ENCODE measurements around the gene POLK. TPM values are rescaled to one million over a fixed set of nuclear protein-coding genes. Genes with fewer than 3 reads are reported as not detected.

Gene POLK
- total RNA-seq, 1 donor from 2014 or later, result 22.4 TPM

DNA sequence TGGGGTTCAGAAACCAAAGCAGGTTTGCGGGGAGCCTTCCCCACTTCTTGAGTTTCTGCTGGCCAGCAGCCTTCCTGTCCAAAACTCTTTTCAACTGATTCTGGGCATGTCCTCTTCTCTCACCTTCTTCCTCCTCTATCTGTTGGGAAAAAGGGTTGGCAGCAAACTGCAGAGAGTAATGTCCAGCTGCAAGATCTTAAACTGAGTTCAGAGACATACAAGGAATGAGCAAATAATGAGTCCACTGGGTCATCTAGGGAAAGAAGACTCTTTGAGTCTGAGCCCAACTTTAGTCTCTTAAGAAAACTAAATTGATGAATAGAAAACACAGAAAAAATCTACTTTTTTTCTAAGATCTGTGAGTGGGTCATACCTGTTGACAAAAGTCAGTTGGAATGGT lies 116.1 kb downstream of the POLK start:
- H3K36me3 ChIP-seq (ENCODE audit: control insufficient read depth, insufficient read depth, low read length), result no peaks in the 10 kb centered on the region
- DNase-seq (ENCODE audit: low read depth) (no peak), FAIRE-seq (no peak)
- TF ChIP-seq, protein P1, sequence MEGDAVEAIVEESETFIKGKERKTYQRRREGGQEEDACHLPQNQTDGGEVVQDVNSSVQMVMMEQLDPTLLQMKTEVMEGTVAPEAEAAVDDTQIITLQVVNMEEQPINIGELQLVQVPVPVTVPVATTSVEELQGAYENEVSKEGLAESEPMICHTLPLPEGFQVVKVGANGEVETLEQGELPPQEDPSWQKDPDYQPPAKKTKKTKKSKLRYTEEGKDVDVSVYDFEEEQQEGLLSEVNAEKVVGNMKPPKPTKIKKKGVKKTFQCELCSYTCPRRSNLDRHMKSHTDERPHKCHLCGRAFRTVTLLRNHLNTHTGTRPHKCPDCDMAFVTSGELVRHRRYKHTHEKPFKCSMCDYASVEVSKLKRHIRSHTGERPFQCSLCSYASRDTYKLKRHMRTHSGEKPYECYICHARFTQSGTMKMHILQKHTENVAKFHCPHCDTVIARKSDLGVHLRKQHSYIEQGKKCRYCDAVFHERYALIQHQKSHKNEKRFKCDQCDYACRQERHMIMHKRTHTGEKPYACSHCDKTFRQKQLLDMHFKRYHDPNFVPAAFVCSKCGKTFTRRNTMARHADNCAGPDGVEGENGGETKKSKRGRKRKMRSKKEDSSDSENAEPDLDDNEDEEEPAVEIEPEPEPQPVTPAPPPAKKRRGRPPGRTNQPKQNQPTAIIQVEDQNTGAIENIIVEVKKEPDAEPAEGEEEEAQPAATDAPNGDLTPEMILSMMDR (IDR thresholded peaks at IDR 0.05; ENCODE audit: insufficient read depth, low read length, severe bottlenecking), result no peak
- H3K27me3 ChIP-seq (ENCODE audit: control insufficient read depth, insufficient read depth, low read length), result no peaks in the 10 kb centered on the region
- no peak overlapping the region for H3K4me3 ChIP-seq (ENCODE audit: low read depth, low read length)

- H3K27me3 ChIP-seq (ENCODE audit: control insufficient read depth, insufficient read depth, low read length), result no peaks in the 10 kb centered on the region
- no peak overlapping the region for H3K4me3 ChIP-seq (ENCODE audit: low read depth, low read length)
- FAIRE-seq (no peak), DNase-seq (ENCODE audit: low read depth) (no peak)
- TF ChIP-seq, protein P1 (IDR thresholded peaks at IDR 0.05; ENCODE audit: insufficient read depth, low read length, severe bottlenecking), result no peak
- H3K36me3 ChIP-seq (ENCODE audit: control insufficient read depth, insufficient read depth, low read length), result no peaks in the 10 kb centered on the region
Measured at GRCh38 chr5:75630875-75631274, 119.2 kb downstream of the POLK start.

DNA sequence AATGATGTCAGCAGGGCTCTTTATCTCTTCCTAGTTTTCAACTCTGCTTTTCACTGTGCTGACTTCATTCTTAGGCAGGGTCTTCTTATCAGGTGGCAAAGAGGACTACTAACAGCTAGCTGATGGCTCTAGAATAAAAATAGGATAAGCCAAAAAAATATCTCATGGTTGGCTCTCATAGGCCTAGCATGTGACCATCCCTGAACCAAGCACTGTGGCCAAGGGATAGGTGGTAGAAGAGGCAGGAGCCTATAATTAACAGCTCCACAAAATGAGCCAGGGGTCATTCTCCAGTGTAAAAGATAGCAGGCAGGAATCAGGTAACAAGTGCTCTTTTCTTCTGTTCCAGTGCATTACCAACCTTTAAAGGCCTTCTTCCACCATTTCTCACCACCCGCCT lies 120.6 kb downstream of the POLK start:
- DNase-seq (ENCODE audit: low read depth), result no peak
- Histone ChIP-seq H3K27me3 (ENCODE audit: control insufficient read depth, insufficient read depth, low read length) (no peaks in the 10 kb centered on the region), H3K36me3 (ENCODE audit: control insufficient read depth, insufficient read depth, low read length) (no peaks in the 10 kb centered on the region), H3K4me3 (ENCODE audit: low read depth, low read length) (no peak overlapping the region)
- FAIRE-seq, result no peak
- TF ChIP-seq, protein P1 (IDR thresholded peaks at IDR 0.05; ENCODE audit: insufficient read depth, low read length, severe bottlenecking), result no peak

- Histone ChIP-seq H3K4me3 (ENCODE audit: low read depth, low read length) (no peak overlapping the region), H3K27me3 (ENCODE audit: control insufficient read depth, insufficient read depth, low read length) (no peaks in the 10 kb centered on the region), H3K36me3 (ENCODE audit: control insufficient read depth, insufficient read depth, low read length) (no peaks in the 10 kb centered on the region)
- DNase-seq (ENCODE audit: low read depth), result no peak
- TF ChIP-seq, protein P1 (IDR thresholded peaks at IDR 0.05; ENCODE audit: insufficient read depth, low read length, severe bottlenecking), result no peak
- FAIRE-seq, result no peak
Measured at GRCh38 chr5:75637949-75638348, 126.3 kb downstream of the POLK start.

DNA sequence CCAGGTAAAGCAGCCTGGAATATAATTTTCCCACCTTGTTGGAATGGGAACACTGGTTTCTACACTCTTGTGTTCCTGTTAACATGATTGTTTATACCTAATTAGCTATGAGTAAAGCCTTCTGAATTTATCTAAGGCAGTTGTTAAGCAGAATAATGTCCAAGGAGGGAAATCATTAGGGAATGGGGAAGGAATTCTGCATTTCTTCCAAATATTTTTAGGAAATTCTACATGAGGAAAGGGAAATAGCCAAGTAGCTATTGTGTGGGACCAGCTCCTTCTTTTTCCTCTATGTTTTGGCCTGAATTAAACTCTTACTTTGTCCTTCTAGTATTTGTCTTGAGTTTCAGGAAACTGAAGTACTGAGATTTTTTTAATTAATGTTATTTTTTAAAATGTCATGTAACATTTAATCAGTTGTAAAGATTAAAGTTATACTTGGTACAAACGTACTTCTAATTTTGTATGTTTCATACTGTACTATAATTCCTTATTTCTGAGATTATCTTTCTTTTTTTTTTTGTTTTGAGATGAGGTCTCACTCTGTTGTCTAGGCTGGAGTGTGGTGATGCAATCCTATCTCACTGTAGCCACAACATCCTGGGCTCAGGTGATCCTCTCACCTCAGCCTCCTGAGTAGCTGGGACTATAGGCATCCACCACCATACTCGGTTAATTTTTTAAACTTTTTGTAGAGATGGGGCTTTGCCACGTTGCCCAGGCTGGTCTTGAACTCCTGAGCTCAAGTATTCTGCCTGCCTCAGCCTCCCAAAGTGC lies 128.0 kb downstream of the POLK start:
- DNase-seq (ENCODE audit: low read depth), result peak; percentile 52
- H3K36me3 ChIP-seq (ENCODE audit: control insufficient read depth, insufficient read depth, low read length), result no peaks in the 10 kb centered on the region
- TF ChIP-seq, protein P1 (IDR thresholded peaks at IDR 0.05; ENCODE audit: insufficient read depth, low read length, severe bottlenecking), result no peak
- FAIRE-seq, result no peak
- no peaks in the 10 kb centered on the region for H3K27me3 ChIP-seq (ENCODE audit: control insufficient read depth, insufficient read depth, low read length)
- H3K4me3 ChIP-seq (ENCODE audit: low read depth, low read length), result no peak overlapping the region

DNA sequence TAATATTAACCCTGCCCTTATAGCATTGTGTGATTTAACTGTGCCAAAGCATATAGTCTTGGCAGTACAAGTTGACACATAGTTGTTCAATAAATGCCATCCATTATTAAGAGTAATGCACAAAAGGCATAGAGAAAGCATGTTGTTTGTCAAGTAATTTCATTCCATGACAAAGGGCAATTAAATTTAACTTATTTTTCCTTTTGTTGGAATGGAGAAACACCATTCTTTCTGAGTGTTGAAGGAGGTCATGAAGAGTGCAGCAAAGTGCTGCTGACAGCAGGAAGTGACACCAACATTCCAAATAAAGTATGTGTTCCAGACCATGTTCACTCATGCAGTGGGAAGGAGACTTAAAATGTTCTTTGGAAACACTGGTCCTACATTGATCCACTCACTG lies 128.7 kb downstream of the POLK start:
- DNase-seq (ENCODE audit: low read depth) (peak; percentile 88), FAIRE-seq (no peak)
- Histone ChIP-seq H3K4me3 (ENCODE audit: low read depth, low read length) (no peak overlapping the region), H3K36me3 (ENCODE audit: control insufficient read depth, insufficient read depth, low read length) (no peaks in the 10 kb centered on the region), H3K27me3 (ENCODE audit: control insufficient read depth, insufficient read depth, low read length) (no peaks in the 10 kb centered on the region)
- TF ChIP-seq, protein P1 (IDR thresholded peaks at IDR 0.05; ENCODE audit: insufficient read depth, low read length, severe bottlenecking), result no peak
